KBM-7 (cell line): Measurements from ENCODE around the gene STOML2.
A peak's percentile ranks its signal among the peaks of the same experiment; 100 is the strongest.
"Not testable (repeated sequence)": the region's sequence is repeated elsewhere in the genome, so short reads cannot be mapped to it uniquely, and the experiment has no call there.

Experiments used
- DNase-seq: peaks from one replicate; pipeline ENCODE4 v3.0.0-alpha.2; 2015
- in situ Hi-C: fragments of 300-500 bp; cut with MboI; formaldehyde crosslinking; loops from 2 replicates; pipeline ENCODE4 v1.14.3; 2020; ENCODE audit warnings: low sequenced_read_pairs, low pct_unique_long_range_greater_than_20kb, mixed read lengths

Gene STOML2

GRCh38 chr9:35102769-35103659 lies at the start of gene STOML2:
TSS of gene STOML2 (minus strand) at chr9:35103131. CDS start at chr9:35103094, 37 bp downstream.
- peak; percentile 96 for DNase-seq
- in situ Hi-C loops = loop anchor here (25.0 kb wide), 1 partner anchor 359 kb away; no protein-coding TSS in a partner anchor

GRCh38 chr9:35147941-35148563 lies 45.1 kb upstream of the STOML2 start:
- DNase-seq, in situ Hi-C loops: not testable (repeated sequence)

- in situ Hi-C loops = no loop called here
- no peak for DNase-seq
These were observed 39.1 kb upstream of the STOML2 start for GRCh38 chr9:35142037-35142436.

- in situ Hi-C loops = no loop called here
- DNase-seq = no peak
These were observed 37.2 kb upstream of the STOML2 start for GRCh38 chr9:35140093-35140492.

- DNase-seq = no peak
- in situ Hi-C loops = no loop called here
These were observed 33.9 kb upstream of the STOML2 start for GRCh38 chr9:35136866-35137265.

GRCh38 chr9:35135988-35136387 lies 33.1 kb upstream of the STOML2 start:
- no peak for DNase-seq
- in situ Hi-C loops = no loop called here

- DNase-seq = no peak
- in situ Hi-C loops = no loop called here
These were observed 32.0 kb upstream of the STOML2 start for GRCh38 chr9:35134920-35135319.

- DNase-seq = peak; percentile 91
- in situ Hi-C loops = loop anchor here (25.0 kb wide), 1 partner anchor 345 kb away; no protein-coding TSS in a partner anchor
These were observed 14.1 kb upstream of the STOML2 start for GRCh38 chr9:35116898-35117551.

- no peak for DNase-seq
- in situ Hi-C loops = loop anchor here (25.0 kb wide), 1 partner anchor 346 kb away; no protein-coding TSS in a partner anchor
These were observed 13.6 kb upstream of the STOML2 start for GRCh38 chr9:35116539-35116897.

- in situ Hi-C loops = loop anchor here (25.0 kb wide), 1 partner anchor 346 kb away; no protein-coding TSS in a partner anchor
These were observed 13.0 kb upstream of the STOML2 start, which contains the start of gene ATOSB for GRCh38 chr9:35115680-35116538. TSS of gene ATOSB (minus strand) at chr9:35115862. CDS start at chr9:35108274, 7,588 bp downstream.

GRCh38 chr9:35114840-35115628 lies 12.1 kb upstream of the STOML2 start:
- in situ Hi-C loops = loop anchor here (25.0 kb wide), 1 partner anchor 347 kb away; no protein-coding TSS in a partner anchor
- DNase-seq = peak; percentile 78

More at GRCh38 chr9:35115680-35116538, 13.0 kb upstream of the STOML2 start, which contains the start of gene ATOSB:
- peak; percentile 98 for DNase-seq

GRCh38 chr9:35114113-35114839 lies 11.3 kb upstream of the STOML2 start:
- in situ Hi-C loops = loop anchor here (25.0 kb wide), 1 partner anchor 348 kb away; no protein-coding TSS in a partner anchor
- peak; percentile 89 for DNase-seq

GRCh38 chr9:35112257-35113020 lies 9.5 kb upstream of the STOML2 start:
- no peak for DNase-seq
- in situ Hi-C loops = loop anchor here (25.0 kb wide), 1 partner anchor 350 kb away; no protein-coding TSS in a partner anchor

GRCh38 chr9:35111001-35111933 lies 8.3 kb upstream of the STOML2 start:
- in situ Hi-C loops = loop anchor here (25.0 kb wide), 1 partner anchor 351 kb away; no protein-coding TSS in a partner anchor
- DNase-seq = peak; percentile 95

- no peak for DNase-seq
- in situ Hi-C loops = loop anchor here (25.0 kb wide), 1 partner anchor 352 kb away; no protein-coding TSS in a partner anchor
These were observed 7.4 kb upstream of the STOML2 start for GRCh38 chr9:35110327-35110761.
